Activated T-cell treated with anti-CD3 and anti-CD28 coated beads, Interleukin-2, amount 50 U/mL, for 48 hours (primary cell): ENCODE data around the gene RETREG2.

Experiments
- DNase-seq, 2 experiments: peaks; one replicate each; pipeline ENCODE4 v3.0.0-alpha.2; 2020

The RETREG2 gene

DNA sequence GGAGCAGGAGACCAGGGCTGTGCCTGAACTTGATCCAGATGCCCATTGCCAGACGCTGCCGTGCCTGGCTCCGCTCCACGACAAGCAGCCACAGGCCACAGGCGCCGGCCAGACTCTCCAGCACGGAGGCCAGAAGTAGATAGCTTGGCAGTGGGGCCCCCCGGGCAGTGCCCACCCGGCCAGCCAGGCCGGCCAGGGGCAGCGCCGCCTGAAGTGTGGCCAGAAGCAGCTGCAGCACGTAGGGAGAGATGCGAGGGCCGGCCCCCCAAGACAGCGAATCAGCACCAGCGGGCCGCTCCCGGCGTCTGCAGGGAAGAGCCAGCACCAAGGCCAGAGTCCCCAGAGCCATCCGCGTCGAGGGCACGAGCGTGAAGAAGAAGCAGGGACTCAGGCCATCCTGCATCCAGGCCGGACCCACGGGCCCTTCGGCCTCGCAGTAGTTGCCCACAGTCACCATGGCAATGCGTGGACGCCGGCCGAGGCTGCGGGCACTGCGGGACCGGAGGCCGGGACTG, 40.2 kb downstream of the RETREG2 start:
- DNase-seq, result no peak

DNA sequence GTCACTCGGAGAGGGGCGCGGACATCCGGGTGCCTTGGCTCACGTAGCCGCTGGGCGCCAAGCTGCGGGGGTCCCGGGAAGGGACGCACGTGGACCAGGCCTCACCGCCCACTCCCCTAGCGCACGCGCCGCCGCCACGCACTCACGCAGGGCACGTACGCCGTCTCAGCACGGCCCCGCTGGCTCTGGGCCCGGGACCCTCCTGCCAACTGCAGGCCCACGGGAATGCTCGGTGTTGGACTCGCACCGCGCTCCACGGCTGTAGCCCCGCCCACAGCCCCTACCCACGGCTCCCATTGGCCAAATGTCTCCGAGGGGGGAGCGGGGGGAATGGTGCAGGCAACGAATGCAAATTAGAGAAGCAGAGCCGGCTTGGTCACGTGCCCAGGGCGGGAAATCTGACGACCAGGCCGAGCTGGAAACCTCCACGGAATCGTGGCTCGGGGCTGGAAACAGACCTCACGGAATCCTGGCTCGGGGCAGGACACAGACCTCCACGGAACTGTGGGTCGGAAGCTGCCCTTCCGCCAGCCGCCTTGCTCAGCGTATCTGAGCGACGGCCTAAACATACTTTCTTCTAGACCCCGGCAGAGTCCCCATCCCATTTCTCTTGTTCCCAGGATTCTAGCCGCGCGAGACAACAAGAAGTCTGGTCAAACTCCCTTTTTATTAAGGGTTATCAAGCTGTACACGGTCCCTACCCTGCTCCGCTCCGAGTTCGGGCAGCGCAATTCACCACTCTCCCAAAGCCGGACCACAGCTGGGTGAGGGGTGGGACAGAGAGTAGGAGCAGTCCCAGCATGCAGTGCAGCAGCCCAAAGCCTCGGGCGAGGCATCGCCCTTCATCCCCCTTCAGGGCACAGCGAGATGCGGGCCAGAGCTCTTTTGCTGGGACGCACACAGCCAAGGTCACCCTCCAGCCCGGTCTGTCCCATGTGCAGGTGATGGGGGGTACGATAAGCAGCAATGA, 40.9 kb downstream of the RETREG2 start, which contains the start of gene ABCB6:
Gene ABCB6, minus strand, starts transcription at position 227 of the 970 bp plus-strand sequence. CDS start 285 bp downstream, outside the sequence.
- peak; percentile 93 to 95 for DNase-seq

DNA sequence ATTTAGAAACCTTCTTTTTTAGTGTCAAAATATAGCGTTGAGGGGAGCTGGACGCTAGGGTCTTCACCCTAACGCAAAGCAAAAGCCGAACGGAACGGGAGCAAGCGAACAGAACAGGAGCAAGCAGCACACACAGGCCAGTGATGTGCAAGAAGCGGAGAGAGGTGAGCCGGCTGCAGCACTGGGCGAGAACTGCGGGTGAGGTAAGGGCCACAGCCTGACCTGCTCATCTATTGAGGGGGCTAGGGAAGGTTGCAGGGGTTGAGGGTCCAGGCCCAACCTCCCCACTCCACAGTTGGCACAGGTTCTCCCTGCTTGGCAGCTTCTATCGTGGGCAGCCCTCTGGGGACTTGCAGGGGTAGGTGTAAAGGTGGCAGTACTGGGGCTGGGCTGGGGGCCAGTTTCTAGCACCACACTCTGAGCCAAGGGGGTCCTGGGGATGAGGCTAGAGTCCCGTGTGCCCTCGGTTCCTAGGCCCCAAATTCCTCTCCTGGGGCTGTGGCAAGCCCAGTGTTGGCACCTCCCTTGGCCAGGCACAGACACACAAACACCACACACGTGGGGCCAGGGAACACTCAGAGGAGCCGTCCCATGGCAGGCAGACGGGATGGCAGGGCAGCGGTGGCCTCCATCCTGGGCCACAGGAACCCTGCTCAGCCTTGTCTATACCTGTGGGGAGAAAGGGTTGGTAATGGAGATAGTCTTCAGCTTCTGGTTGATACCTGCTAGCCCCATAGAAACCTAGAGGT, 41.9 kb downstream of the RETREG2 start:
- no peak for DNase-seq

DNA sequence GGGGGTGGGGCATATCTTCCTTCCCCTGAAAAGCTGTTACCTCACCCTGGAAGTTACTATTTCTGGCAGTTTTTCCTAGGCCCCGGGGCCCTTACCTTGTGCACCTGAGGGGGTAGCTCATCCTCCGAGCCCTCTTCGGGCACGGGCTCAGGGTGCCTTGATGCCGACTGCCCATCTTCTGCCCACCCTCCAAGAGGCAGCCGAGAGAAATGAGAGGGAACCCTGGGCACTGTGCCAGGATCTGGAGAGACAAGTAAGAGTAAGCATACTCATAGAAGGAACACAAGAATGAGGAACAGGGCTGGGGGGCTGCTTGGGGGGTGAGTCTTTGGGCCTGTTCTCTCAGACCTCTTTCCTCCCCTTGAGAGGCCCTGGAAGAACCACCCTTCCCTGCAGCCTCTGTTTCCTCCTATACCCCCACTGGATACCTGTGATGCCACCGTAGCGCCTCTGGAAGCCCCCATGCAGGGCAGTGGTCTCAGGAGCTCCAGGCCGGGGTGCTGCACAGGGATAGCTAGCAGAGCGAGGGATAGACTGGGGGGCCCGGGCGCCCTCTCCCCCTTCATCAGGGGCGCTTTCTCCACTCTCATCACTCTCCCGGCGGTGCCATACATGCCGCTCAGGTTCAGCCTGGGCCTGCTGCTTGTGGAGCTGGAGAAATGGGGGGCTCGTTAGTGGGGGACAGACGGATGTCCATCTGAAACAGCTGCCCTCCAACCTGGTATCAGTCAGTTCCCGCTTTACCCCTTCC, 42.8 kb downstream of the RETREG2 start:
- DNase-seq, result no peak

DNA sequence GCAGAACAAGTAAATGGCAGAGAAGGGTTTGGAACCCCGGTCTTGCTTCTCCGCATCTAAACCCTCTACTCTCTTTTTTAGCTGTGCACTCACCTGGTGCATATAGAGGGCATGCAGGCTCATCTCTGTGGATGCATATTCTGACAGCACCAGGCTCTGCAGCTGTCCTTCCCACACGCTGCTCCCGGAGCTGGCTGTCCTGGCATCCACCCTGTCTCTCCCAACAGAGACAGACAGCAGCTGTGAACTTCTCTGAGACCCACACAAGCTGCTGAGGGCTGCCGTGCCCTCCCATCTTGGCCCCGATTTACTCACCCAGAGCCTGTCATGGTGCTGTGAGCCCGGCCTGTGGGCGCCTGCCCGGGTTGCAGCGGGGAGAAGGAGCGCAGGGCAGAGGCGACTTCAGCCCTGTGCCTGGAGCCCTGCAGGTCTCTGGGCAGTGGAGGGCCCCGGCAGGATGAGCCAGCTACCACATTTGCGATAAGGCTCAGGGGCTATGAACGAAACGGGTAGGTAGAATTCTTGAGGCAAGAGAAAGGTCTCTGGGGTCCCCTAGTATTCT, 44.0 kb downstream of the RETREG2 start:
- DNase-seq, result no peak

DNA sequence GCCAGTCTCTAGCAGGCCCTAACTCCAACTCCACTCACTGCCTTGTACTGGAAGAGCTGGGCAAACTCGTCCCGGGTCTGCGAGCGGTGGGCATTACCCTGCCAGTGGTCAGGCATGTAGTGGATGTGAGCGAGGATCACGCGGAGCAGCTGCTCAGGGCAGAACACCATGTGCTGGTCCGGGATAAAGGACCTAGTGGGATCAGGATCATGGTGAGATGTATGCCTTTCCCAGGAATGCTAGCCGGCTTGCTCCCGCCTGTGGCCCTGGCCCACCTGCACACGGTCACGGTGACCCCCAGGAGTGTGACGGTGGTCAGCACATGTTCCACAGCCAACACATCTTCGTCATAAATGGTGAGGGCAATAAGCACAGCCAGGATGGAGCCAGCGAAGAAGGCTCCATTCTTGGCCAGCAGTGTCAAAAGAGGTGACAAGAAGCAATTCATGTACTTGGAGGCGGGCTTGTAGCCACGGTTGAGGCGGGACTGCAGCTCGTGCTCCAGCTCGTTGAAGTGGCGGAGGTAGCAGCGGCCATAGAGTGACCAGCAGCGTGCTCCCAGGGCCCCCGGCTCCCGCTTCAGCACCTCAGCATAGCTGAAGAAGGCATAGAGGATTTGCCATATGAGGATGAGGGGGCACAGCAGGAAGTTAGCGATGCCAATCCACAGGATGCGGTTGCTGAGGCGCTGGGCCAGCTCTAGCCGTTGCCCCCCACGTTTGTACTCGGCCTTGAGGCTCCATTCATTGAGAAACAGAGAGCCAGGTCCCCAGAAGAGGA, 45.9 kb downstream of the RETREG2 start:
- no peak for DNase-seq

DNA sequence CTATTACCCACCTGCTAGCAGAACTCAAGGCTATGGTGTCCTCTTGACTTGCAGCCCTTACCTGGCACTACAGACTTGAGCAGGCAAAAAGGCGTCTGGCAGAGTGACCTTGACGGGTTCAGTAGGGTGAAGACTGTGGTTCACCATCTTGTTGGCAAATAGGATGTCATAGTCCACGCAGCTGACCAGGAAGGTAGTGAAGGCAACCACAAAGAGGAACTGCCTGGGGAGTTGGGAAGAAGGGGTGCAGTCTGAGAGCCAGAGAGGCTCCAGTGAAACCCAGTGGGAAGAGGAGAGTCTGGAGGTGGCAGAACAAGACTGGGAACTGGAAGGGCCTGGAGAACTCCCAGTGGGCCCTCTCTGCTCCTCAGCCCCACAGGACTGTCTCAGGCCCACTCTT, 47.3 kb downstream of the RETREG2 start:
- no peak for DNase-seq

DNA sequence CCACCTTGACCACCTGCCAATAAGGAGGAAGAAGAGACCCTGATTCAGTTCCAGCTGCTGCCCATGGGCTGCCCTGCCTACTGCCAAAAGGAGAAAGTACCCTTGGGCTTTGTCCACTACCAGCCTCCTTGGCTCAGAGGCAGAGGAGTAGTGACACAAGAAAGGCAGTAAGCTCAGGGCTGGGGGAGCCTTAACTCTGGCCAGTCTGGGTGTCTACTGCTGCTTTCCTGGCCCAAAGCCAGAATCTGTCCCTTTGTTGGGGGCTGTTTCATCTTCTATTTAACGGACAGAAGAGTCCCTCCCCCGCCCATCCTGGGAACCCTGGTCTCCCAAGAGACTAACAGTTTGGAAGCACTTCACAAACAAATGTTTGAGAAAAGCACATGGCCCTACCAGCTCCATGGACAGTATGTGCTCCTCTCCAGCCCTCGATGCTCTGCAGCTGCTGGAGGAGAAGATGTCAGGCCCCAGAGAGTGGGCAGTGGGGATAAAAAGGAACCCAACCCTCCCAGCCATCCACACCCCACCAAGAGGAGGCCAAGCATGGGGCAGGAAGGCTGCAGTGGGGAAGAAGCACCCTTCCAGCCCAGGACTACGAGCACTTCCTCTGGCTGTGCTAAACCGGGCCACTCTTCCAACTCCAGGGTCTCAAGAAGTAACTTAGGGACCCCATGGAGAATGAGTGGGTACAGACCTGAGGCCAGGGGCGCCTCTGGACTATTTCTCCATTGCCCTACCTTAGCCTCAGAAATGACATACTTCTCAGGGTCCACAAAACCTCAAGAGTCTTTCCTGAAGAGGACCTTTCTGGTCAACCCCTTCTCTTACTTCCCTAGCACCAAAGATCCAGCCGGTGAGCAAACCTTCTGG, 50.2 kb downstream of the RETREG2 start:
- DNase-seq, result no peak

DNA sequence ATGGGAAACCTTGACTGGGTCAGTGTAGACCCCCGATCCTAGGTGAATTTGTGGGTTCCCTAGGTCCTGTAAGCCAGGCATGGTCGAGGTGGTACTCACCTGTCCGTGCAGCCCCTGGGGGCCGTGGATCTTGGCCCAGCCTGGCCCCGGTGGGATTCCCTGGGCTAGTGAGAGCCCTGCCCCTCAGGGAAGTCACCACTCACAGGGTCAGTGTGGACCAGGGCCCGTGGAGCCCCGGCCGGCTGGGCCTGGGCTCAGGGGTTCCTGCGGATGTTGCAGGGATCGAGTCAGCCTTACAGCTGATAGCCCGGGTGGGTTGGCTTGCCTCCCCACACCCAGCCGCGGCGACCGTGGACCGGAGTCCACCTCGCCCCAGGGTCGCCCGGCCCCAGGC, 50.8 kb downstream of the RETREG2 start:
- no peak for DNase-seq

DNA sequence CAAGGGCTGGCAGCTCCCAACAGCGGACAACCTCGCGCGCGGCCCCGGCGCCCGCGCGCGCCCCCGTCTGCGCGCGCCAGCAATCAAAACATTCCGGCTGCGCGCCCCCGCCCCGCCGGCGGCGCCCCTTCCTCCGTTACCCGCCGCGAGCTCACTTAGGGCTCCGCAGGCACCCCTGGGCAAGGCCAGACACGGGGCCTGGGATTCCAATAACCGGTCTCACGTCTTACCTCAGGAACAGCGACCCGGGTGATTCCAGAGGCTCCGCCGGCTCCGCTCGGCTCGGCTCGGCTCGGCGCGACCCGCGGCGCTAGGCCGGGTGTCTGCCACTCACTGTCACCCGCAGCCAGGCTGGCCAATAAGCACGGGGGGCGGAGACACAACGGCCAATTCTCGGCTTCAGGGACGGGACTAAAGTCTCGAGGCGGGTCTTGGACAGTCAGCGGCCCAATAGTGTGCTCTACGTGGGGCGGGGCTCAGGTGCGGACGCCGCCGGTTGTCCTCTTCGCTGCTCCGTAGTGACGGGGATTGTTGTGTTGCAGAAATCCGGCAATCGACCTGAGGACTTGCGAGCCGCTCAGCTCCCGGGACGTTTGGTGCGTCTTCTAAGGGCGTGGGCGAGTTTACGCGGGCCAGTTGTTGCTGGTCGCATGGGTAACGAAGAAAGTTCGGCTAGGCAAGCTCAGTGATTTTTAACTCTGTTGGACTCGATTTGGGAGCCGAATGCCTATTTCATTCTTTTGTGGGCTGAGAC, 51.4 kb downstream of the RETREG2 start, which contains the start of the genes ANKZF1 and ATG9A:
Gene ANKZF1, plus strand, starts transcription at position 502 of the 754 bp plus-strand sequence. CDS start 452 bp downstream, outside the sequence.
Gene ATG9A, minus strand, starts transcription at position 332 of the 754 bp plus-strand sequence. CDS start 1,612 bp downstream, outside the sequence.
- peak; percentile 99 for DNase-seq

DNA sequence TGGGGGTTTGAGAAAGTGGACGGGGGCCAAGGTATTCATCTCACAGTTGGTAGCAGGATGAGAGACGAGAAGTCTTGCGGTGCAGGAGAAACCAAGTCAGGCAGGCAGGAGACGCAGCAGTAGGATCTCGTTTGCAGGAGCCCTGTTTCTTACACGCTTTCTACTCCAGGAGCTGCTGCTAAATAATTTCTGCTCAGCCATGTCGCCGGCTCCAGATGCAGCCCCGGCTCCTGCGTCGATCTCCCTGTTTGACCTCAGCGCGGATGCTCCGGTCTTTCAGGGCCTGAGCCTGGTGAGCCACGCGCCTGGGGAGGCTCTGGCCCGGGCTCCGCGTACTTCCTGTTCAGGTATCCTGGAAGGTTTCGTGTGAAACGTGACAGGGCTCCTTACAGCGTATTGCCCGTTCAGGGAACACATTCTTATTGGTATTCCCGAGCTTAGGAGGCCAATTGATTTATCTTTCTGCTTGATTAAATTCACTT, 52.0 kb downstream of the RETREG2 start:
- DNase-seq, result peak; percentile 72 to 76

DNA sequence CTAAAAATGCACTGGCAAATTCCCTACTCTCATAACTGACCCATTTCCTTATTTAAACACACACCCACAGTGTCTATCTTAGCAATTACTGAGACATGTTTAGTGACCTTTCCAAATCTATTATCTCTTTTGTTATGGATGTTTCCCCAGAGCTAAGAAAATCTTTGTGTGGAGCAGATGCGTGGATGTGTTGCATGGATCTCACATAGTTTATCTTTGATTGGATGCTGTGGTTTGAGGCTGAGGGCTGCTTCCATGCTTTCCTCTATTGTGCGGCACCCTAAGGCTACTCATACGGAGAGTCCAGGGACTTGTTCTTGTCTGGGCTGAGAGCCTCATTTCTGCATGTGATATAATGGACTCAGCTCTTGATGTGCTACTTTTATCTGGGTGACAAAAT, 56.3 kb downstream of the RETREG2 start:
- DNase-seq, result no peak
